Skeletal muscle tissue (tissue), 4 donors: ENCODE measurements around the gene TICRR. TPM values are rescaled to one million over a fixed set of nuclear protein-coding genes. Genes with fewer than 3 reads are reported as not detected.
"Not testable (repeated sequence)": the region's sequence is repeated elsewhere in the genome, so short reads cannot be mapped to it uniquely, and the experiment has no call there.

Source experiments
- H3K27ac ChIP-seq: one replicate; pipeline ENCODE4 v1.7.0; 2013; ENCODE audit warnings: mild to moderate bottlenecking, low read depth, low read length, inconsistent platforms
- H3K27me3 ChIP-seq, 3 donors: one replicate each; pipeline ENCODE4 v1.7.0; 2013; ENCODE audit warnings: low read length in 3 of 3; ENCODE audit not compliant: control insufficient read depth in 3 of 3, insufficient read depth in 3 of 3
- H3K36me3 ChIP-seq, 3 donors: one replicate each; pipeline ENCODE4 v1.7.0; 2013; ENCODE audit warnings: low read length in 3 of 3; ENCODE audit not compliant: control insufficient read depth in 3 of 3, insufficient read depth in 3 of 3
- H3K4me1 ChIP-seq, 3 donors: one replicate each; pipeline ENCODE4 v1.7.0; 2013; ENCODE audit warnings: low read length in 3 of 3, mild to moderate bottlenecking in 3 of 3; ENCODE audit not compliant: control insufficient read depth in 3 of 3, insufficient read depth in 3 of 3
- H3K4me3 ChIP-seq, 3 donors: one replicate each; pipeline ENCODE4 v1.7.0; 2013; ENCODE audit warnings: low read length in 3 of 3
- H3K9ac ChIP-seq, 3 donors: one replicate each; pipeline ENCODE4 v1.7.0; 2013; ENCODE audit warnings: low read length in 3 of 3, mild to moderate bottlenecking in 3 of 3, moderate library complexity in 2 of 3, low read depth in 1 of 3
- H3K9me3 ChIP-seq, 3 donors: one replicate each; pipeline ENCODE4 v1.7.0; 2013; ENCODE audit warnings: low read length in 3 of 3; ENCODE audit not compliant: control insufficient read depth in 3 of 3
- total RNA-seq: library from RNA; depleted of rRNA; stranded (reverse); fragments of >200 nt; gene quantifications from one replicate; pipeline ENCODE4 v1.2.3, GENCODE V29; 2014
- donor health status: Osteomylitis.

TICRR gene
- total RNA-seq, 1 donor from 2014 or later, result 1.6 TPM

DNA sequence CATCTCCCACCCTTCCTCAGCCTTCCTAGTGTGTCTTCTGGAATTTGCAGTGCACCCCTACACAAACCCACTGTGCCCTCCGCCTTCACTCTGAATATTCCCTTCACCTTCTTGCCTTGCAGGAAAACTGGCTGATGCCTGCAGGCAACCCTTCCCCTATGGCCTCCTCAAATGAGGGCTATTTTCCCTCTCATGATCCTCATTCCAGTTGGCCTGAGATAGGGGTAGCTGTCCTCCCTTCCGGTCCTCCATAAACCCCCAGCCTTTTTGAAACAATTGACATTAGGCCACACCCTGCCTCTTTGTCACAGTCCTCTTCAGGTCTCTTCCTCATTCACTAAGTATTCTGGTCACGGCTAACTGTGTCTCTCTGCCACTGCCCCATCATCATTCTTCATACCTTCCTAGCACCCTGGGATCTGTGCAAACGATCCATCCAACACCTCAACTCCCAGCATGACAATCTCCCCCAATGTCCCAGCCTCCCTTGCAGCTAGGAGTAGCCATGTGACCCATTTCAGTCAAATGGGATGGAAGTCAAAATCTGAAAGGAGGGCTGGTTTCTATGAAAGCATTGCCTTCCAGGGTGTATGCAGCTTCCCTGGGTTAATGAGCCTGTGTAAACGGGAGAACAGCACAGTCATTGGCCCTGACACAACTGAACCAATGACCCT lies 8.5 kb upstream of the TICRR start:
- Histone ChIP-seq H3K9me3 (peaks cover 0 to 2% (median 0%) of the 10 kb centered on the region in 3 donors), H3K27ac (no peak overlapping the region), H3K4me1 (no peaks in the 10 kb centered on the region), H3K36me3 (no peaks in the 10 kb centered on the region), H3K9ac (no peak overlapping the region), H3K4me3 (no peak overlapping the region), H3K27me3 (peaks cover 0 to 5% (median 4%) of the 10 kb centered on the region in 3 donors)

- Histone ChIP-seq H3K4me3 (no peak overlapping the region), H3K9ac (no peak overlapping the region), H3K4me1 (no peaks in the 10 kb centered on the region), H3K36me3 (no peaks in the 10 kb centered on the region), H3K9me3 (peaks cover 0 to 2% (median 0%) of the 10 kb centered on the region in 3 donors), H3K27ac (no peak overlapping the region), H3K27me3 (peaks cover 0 to 5% (median 4%) of the 10 kb centered on the region in 3 donors)
These were observed 6.1 kb upstream of the TICRR start for GRCh38 chr15:89569090-89569745.

GRCh38 chr15:89575656-89576416 lies 567 bp downstream of the TICRR start:
- H3K36me3 ChIP-seq, result no peaks in the 10 kb centered on the region
- H3K27ac ChIP-seq, result no peak overlapping the region
- H3K9ac ChIP-seq, result peak overlapping the region; percentile 43 to 62 (median 46)
- peak overlapping the region; percentile 68 to 82 (median 76) for H3K4me3 ChIP-seq
- H3K4me1 ChIP-seq, result peaks cover 5 to 11% (median 7%) of the 10 kb centered on the region in 3 donors
- H3K9me3 ChIP-seq, result no peaks in the 10 kb centered on the region
- peaks cover 0 to 4% (median 2%) of the 10 kb centered on the region in 3 donors for H3K27me3 ChIP-seq

DNA sequence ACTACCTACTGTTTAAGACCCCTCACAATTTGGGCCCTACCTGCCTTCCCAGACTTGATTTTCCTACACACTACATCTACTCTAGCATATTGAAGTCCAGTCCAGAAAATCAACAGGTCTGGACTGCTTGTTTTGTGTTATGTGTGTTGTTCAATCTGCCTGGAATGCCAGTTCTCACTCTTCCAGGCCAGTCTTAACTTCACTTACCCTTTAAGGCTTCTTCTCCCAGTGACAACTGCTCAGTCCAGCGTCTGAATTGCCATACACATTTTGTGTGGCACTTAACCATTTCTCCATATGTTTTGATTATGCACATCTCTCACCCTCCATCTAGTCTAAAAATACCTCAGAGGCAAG lies 1.1 kb downstream of the TICRR start:
- H3K27me3 ChIP-seq, result peaks cover 0 to 4% (median 2%) of the 10 kb centered on the region in 3 donors
- H3K36me3 ChIP-seq, result no peaks in the 10 kb centered on the region
- H3K9ac ChIP-seq, result no peak overlapping the region
- no peaks in the 10 kb centered on the region for H3K9me3 ChIP-seq
- no peak overlapping the region for H3K27ac ChIP-seq
- H3K4me3 ChIP-seq, result peak overlapping the region in 1 of 3 donors; percentile 68
- H3K4me1 ChIP-seq, result peaks cover 5 to 11% (median 7%) of the 10 kb centered on the region in 3 donors

DNA sequence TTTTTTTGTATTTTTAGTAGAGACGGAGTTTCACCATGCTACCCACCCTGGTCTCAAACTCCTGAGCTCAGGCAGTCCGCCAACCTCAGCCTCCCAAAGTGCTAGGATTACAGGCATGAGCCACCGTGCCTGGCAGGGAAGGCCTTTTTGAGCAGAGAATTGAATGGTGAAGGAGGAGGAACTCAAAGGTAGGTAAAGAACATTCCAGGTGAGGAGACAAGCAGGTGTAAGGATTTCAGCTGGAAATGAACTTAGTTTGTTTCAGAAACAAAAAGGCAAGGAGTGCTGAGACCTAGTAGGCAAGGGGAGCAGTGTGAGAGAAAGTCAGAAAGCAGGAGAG lies 2.5 kb downstream of the TICRR start:
- Histone ChIP-seq H3K9me3 (no peaks in the 10 kb centered on the region), H3K36me3 (no peaks in the 10 kb centered on the region), H3K9ac (no peak overlapping the region), H3K4me3 (no peak overlapping the region), H3K27me3 (peaks cover 0 to 4% (median 2%) of the 10 kb centered on the region in 3 donors), H3K4me1 (peaks cover 5 to 11% (median 7%) of the 10 kb centered on the region in 3 donors), H3K27ac (no peak overlapping the region)

GRCh38 chr15:89578146-89578545 lies 2.9 kb downstream of the TICRR start:
- Histone ChIP-seq H3K4me3 (no peak overlapping the region), H3K9ac (no peak overlapping the region), H3K9me3 (no peaks in the 10 kb centered on the region), H3K36me3 (no peaks in the 10 kb centered on the region), H3K27me3 (peaks cover 0 to 4% (median 2%) of the 10 kb centered on the region in 3 donors), H3K27ac (no peak overlapping the region), H3K4me1 (peaks cover 5 to 11% (median 7%) of the 10 kb centered on the region in 3 donors)

DNA sequence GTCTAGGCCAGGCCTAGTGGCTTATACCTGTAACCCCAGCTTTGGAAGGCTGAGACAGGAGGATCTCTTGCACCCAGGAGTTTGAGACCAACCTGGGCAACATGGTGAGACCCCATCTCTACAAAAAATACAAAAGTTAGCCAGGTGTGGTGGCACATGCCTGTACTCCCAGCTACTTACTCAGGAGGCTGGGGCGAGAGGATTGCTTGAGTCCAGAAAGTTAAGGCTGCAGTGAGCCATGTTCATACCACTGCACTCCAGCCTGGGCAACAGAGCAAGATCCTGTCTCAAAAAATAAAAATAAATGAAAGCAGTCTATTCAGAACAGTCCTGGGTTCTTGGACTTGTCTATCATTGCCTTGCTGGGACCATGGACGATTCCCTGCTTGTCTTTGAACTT lies 5.5 kb downstream of the TICRR start:
- not testable (repeated sequence) for H3K9ac ChIP-seq, H3K4me1 ChIP-seq, H3K36me3 ChIP-seq, H3K27ac ChIP-seq, H3K9me3 ChIP-seq, H3K27me3 ChIP-seq, H3K4me3 ChIP-seq

DNA sequence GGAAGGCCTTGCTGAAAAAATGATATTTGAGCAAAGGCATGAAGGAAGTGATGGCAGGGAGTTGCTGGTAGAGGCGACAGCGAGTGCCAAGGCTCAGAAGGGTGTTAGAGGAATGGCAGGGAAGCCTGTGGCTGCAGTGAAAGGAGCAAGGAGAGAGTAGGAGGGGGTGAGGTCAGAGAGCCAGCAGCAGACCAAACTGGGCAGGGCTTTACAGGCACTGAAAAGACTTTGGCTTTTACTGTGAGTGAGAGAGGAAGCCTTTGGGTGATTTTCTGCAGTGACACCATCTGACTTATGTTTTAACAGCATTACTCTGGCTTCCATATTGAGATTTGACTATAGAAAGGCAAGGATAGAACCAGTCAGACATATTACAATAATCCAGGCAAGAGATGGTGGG lies 11.4 kb downstream of the TICRR start:
- no peak overlapping the region for H3K27ac ChIP-seq
- no peaks in the 10 kb centered on the region for H3K36me3 ChIP-seq
- H3K9ac ChIP-seq, result no peak overlapping the region
- no peaks in the 10 kb centered on the region for H3K9me3 ChIP-seq
- H3K27me3 ChIP-seq, result peaks cover 0 to 3% (median 2%) of the 10 kb centered on the region in 3 donors
- no peak overlapping the region for H3K4me3 ChIP-seq
- no peaks in the 10 kb centered on the region for H3K4me1 ChIP-seq

DNA sequence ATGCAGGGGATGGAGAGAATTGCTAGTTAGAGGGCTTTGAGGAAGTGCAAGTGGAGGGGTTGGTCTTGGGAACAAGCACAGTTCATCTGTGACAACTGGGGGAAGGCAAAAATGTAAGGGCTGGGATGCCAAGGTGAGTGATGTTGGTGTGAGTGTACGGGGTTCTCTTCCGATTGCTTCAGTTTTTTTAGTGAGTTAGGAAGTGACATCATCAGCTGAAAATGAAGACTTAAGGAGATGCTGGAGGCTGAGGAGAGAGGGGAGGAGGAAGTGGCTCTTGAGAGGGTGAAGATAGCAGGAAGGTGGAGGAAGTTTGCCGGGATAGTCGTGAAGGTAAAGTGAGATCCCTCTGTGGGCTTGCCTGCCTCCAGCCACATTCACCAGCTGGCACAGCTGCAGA lies 12.7 kb downstream of the TICRR start:
- no peaks in the 10 kb centered on the region for H3K36me3 ChIP-seq
- no peak overlapping the region for H3K27ac ChIP-seq

DNA sequence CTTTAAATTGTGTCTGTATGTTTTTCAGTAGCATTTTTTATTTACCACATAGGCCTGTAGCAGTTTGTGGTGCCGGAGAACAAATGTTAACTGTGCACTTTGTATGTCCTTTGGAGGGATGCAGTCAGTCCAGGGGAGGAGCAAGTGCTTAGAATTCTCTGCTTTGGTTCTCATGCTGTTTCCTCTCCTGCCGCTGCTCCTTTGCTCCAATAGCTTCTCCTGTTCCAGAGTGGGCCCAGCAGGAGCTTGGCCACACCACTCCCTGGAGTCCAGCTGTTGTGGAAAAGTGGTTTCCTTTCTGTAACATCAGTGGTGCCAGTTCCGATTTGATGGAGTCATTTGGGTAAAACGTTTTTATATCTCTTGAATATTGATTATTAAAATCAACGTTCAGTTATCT lies 16.6 kb downstream of the TICRR start:
- no peaks in the 10 kb centered on the region for H3K36me3 ChIP-seq
- peaks cover 0 to 3% (median 0%) of the 10 kb centered on the region in 3 donors for H3K27me3 ChIP-seq

More for the DNA sequence above, 12.7 kb downstream of the TICRR start:
- Histone ChIP-seq H3K9ac (no peak overlapping the region), H3K4me3 (no peak overlapping the region), H3K9me3 (no peaks in the 10 kb centered on the region), H3K4me1 (no peaks in the 10 kb centered on the region), H3K27me3 (peaks cover 0 to 3% (median 2%) of the 10 kb centered on the region in 3 donors)

More for the DNA sequence above, 16.6 kb downstream of the TICRR start:
- H3K4me1 ChIP-seq, result no peaks in the 10 kb centered on the region
- H3K27ac ChIP-seq, result no peak overlapping the region
- H3K9ac ChIP-seq, result no peak overlapping the region
- H3K4me3 ChIP-seq, result no peak overlapping the region
- H3K9me3 ChIP-seq, result no peaks in the 10 kb centered on the region
